Measurements from ENCODE around the gene IL22RA1.

The IL22RA1 gene

DNA sequence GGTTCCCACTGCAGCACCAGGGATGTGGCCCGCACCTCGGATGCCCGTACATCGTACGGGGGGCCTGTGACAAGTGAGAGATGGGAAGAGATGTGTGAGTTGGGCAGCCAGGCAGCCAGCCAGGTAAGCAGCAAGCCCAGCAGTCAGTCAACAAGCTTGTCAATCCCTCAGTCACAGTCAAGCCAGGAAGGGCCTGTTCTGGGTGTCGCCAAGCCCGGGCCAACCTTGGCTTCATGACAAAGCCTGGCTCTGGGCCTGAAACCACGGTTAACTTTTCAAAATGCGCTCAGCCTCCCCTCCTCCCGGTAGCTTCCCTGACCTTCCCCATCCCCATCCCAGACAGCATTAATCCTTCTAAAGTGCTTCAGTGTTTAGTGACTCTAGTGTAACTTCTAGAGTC, 62.8 kb downstream of the IL22RA1 start:
- TF ChIP-seq ZFX (IDR thresholded peaks at IDR 0.05): no peak
- TF ChIP-seq, protein P1, sequence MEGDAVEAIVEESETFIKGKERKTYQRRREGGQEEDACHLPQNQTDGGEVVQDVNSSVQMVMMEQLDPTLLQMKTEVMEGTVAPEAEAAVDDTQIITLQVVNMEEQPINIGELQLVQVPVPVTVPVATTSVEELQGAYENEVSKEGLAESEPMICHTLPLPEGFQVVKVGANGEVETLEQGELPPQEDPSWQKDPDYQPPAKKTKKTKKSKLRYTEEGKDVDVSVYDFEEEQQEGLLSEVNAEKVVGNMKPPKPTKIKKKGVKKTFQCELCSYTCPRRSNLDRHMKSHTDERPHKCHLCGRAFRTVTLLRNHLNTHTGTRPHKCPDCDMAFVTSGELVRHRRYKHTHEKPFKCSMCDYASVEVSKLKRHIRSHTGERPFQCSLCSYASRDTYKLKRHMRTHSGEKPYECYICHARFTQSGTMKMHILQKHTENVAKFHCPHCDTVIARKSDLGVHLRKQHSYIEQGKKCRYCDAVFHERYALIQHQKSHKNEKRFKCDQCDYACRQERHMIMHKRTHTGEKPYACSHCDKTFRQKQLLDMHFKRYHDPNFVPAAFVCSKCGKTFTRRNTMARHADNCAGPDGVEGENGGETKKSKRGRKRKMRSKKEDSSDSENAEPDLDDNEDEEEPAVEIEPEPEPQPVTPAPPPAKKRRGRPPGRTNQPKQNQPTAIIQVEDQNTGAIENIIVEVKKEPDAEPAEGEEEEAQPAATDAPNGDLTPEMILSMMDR (conservative IDR thresholded peaks at IDR 0.05): no peak
- no peak overlapping the region for H3K27ac ChIP-seq

DNA sequence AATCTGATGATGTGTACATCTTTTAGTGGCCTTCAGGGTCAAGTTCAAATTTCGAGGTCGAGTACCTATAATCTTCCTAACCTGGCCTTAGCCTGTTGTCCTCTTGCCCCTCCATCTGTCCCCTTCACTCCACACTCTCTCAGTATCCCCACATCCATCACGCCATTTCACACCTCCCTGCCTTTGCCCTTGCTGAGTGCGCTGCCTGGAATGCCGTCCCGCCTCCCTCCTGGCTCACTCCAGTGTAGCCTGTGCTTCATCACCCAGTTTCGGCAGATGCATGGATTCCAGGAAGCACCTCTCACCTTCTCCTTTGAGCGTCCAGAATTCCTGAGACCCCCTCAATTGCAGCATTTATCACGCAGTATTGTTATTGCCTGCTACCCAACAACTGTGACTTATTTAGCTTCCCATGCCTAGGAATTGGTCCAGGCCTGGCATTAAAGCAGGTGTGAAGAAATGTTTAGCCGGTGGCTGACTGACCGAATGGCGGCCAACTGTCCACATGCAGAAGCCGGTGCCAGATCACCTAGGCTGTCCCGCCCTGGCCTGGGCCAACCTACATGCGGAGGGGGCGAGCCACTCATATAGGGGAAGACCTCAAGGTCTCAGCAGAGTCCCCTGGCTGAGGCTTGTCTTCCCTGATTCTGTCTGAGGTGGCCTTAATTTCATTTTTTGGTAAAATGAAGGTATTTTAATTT, 65.5 kb downstream of the IL22RA1 start:
- no peak overlapping the region for H3K27ac ChIP-seq
- no peak for TF ChIP-seq ZFX (IDR thresholded peaks at IDR 0.05)
- TF ChIP-seq, protein P1 (conservative IDR thresholded peaks at IDR 0.05): no peak

DNA sequence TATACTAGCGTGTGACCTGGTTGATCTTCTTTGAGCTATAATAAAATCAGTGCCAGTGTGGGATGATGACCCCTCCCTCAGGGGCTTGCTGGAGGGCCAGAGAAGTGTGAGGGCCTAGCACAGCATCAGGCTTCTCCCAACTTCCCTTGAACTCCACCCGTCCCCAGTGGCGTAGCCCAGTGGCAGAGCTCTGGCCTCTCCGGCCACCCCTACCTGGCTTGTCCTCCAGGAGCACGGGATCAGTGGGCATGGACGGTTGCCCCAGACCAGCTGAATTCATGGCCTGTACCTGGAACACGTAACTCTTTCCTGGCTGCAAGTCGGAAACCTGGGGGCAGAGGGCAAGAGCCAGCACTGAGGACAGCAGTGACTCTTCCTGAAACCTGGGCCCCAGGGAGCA, 67.0 kb downstream of the IL22RA1 start:
- no peak for TF ChIP-seq ZFX (IDR thresholded peaks at IDR 0.05)
- TF ChIP-seq, protein P1 (conservative IDR thresholded peaks at IDR 0.05): no peak
- no peak overlapping the region for H3K27ac ChIP-seq

DNA sequence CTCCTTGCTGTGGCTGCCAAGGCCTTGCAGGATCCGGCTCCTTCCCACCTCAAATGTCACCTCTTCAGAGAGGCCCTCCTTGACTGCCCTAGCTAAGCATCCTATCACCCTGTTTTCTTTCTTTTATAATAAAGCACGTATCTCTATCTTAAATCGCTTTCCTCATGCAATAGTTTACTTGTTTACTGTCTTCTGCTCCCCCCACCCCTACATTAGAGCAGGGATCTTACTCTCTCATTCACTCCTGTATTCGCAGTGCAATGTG, 67.4 kb downstream of the IL22RA1 start:
- TF ChIP-seq, protein P1 (conservative IDR thresholded peaks at IDR 0.05): no peak
- TF ChIP-seq ZFX (IDR thresholded peaks at IDR 0.05): no peak

DNA sequence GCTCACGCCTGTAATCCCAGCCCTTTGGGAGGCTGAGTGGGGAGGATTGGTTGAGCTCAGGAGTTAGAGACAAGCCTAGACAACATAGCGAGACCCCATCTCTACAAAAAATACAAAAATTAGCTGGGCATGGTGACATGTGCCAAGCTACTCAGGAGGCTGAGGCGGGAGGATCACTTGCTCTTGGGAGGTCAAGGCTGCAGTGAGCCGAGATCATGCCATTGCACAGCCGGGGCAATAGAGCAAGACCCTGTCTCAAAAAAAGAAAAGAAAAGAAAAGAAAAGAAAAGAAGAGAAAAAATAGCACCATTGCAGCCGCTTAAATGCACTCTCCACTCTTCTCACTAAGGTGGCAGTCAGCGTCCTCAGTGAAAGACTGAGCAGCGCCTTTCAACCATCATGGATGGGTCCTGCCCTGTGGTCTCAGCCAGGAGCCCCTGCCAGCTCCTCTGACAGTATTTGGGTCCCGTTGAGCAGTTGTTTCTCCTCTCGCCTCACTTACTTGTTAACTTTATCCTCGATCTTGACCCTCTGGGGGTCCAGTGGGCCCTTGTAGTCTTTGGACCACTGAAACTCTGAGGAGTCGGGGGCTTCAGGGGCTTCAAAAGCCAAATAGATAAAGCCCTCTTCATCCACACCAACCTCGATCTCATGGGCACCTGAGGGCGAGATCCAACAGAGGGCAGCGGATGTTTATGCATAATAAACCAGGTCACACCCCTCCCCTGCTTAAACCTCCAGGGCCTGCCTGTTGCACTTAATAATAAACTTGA, 67.9 kb downstream of the IL22RA1 start:
- no peak overlapping the region for H3K27ac ChIP-seq
- TF ChIP-seq, protein P1 (conservative IDR thresholded peaks at IDR 0.05): no peak
- TF ChIP-seq ZFX (IDR thresholded peaks at IDR 0.05): no peak

More for the DNA sequence above, 67.4 kb downstream of the IL22RA1 start:
- no peak overlapping the region for H3K27ac ChIP-seq

DNA sequence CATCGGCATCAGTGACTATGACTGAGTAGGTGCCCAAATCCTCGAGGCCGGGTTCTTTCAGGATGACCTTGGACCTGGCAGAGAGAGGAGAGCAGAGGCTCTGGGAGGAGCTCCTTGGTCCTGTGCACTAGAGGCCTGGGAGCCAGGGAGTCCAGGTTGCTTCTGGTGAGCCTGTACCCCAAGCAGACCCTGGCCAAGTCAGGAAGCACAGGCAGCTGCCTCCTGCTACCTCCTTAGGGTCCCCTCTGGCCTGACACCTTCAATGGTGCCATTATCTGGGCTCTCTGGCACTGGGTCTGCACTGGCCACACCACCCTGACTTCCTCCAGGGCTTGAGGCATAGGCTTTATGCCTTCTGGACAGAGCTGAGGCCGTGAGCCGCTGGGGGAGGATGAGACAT, 68.7 kb downstream of the IL22RA1 start:
- H3K27ac ChIP-seq: no peak overlapping the region
- TF ChIP-seq, protein P1 (conservative IDR thresholded peaks at IDR 0.05): no peak
- no peak for TF ChIP-seq ZFX (IDR thresholded peaks at IDR 0.05)

DNA sequence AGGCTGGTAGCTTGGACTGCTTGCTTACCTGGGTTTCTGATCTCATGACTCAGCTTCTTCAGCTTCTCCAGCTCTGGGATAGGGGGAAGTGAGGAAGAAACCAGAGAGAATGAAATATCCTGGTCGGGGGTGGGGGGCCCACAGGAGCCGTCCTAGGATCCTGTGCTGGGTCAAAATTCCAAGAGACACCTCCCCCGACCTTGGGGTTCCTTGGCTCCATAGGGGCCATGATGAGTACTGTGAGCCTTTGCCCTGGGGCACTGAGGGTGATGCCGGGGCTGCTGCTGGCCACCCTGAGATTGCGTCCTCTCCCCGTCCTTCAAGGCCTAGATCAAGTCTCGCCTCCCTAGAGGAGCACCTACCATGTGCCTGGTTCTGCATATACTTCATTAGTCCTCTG, 71.0 kb downstream of the IL22RA1 start:
- no peak overlapping the region for H3K27ac ChIP-seq
- TF ChIP-seq, protein P1 (conservative IDR thresholded peaks at IDR 0.05): no peak
- no peak for TF ChIP-seq ZFX (IDR thresholded peaks at IDR 0.05)

All from C4-2B (cell line).